Caki2 (cell line): Measurements from ENCODE around the gene SDK1. TPM values are rescaled to one million over a fixed set of nuclear protein-coding genes. Genes with fewer than 3 reads are reported as not detected.

ENCODE experiments used
- DNase-seq: peaks from one replicate; pipeline ENCODE4 v3.0.0-alpha.2; 2015; ENCODE audit warnings: low read depth
- in situ Hi-C: cut with HindIII; loops from 2 replicates; pipeline ENCODE4 v1.10.0; 2016; ENCODE audit warnings: low sequenced_read_pairs, low pct_unique_long_range_greater_than_20kb, mixed read lengths
- total RNA-seq: library from RNA; depleted of rRNA; stranded (reverse); fragments of >200 nt; shearing (Covaris generic); gene quantifications from 2 replicates; pipeline ENCODE4 v1.2.3, GENCODE V29; 2014; ENCODE audit warnings: low replicate concordance

Gene SDK1
- total RNA-seq, 1 experiment from 2014 or later: 9.1 TPM

- in situ Hi-C loops: no loop called here
- DNase-seq: no peak
Measured at GRCh38 chr7:4270268-4270667, 969.2 kb downstream of the SDK1 start.

- DNase-seq: no peak
- in situ Hi-C loops: no loop called here
Measured at GRCh38 chr7:4270941-4271715, 970.1 kb downstream of the SDK1 start.

GRCh38 chr7:4271716-4272015, 970.6 kb downstream of the SDK1 start:
- in situ Hi-C loops: no loop called here
- no peak for DNase-seq

- no peak for DNase-seq
- in situ Hi-C loops: no loop called here
Measured at GRCh38 chr7:4272141-4272540, 971.1 kb downstream of the SDK1 start.

GRCh38 chr7:4273566-4274230, 972.6 kb downstream of the SDK1 start:
- in situ Hi-C loops: no loop called here

GRCh38 chr7:4274286-4274685, 973.2 kb downstream of the SDK1 start:
- in situ Hi-C loops: no loop called here
- no peak for DNase-seq

More at GRCh38 chr7:4273566-4274230, 972.6 kb downstream of the SDK1 start:
- no peak for DNase-seq

GRCh38 chr7:4277936-4278335, 976.9 kb downstream of the SDK1 start:
- no peak for DNase-seq
- in situ Hi-C loops: no loop called here

GRCh38 chr7:4279216-4279615, 978.2 kb downstream of the SDK1 start:
- in situ Hi-C loops: no loop called here

GRCh38 chr7:4281231-4281993, 980.4 kb downstream of the SDK1 start:
- in situ Hi-C loops: no loop called here
- DNase-seq: no peak

More at GRCh38 chr7:4279216-4279615, 978.2 kb downstream of the SDK1 start:
- no peak for DNase-seq

GRCh38 chr7:4282434-4283223, 981.6 kb downstream of the SDK1 start:
- DNase-seq: peak; percentile 56
- in situ Hi-C loops: no loop called here

GRCh38 chr7:4286351-4286750, 985.3 kb downstream of the SDK1 start:
- DNase-seq: no peak
- in situ Hi-C loops: no loop called here

- DNase-seq: no peak
- in situ Hi-C loops: no loop called here
Measured at GRCh38 chr7:4288791-4289394, 987.8 kb downstream of the SDK1 start.

GRCh38 chr7:4297165-4297917, 996.3 kb downstream of the SDK1 start:
- no peak for DNase-seq
- in situ Hi-C loops: no loop called here

GRCh38 chr7:4297918-4298219, 996.8 kb downstream of the SDK1 start:
- DNase-seq: no peak
- in situ Hi-C loops: no loop called here

GRCh38 chr7:4299431-4299830, 998.4 kb downstream of the SDK1 start:
- DNase-seq: no peak
- in situ Hi-C loops: no loop called here

GRCh38 chr7:4302203-4302905, 1001.3 kb downstream of the SDK1 start:
- in situ Hi-C loops: no loop called here
- DNase-seq: no peak
